ENCODE measurements around the gene CCL14.

DNA sequence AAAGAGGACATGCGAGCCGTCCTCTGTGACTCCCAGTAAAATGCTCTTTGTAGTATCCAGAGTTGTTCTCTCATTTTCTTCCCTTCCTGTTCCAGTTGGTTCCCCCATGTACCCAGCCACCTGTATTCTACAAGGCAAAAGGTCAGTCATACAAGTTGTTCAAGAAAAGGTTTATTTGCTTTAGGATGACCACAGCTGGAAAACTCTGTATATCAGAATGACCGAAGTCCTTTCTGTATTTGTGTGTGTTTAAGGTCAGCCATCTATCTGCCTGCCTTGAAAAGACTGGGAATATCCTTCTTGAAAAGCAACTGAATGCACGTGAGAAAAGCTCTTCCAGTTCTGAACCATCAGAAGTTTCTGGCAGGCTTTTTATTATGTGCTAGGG lies 13.6 kb downstream of the CCL14 start:
- TF ChIP-seq, protein P1, sequence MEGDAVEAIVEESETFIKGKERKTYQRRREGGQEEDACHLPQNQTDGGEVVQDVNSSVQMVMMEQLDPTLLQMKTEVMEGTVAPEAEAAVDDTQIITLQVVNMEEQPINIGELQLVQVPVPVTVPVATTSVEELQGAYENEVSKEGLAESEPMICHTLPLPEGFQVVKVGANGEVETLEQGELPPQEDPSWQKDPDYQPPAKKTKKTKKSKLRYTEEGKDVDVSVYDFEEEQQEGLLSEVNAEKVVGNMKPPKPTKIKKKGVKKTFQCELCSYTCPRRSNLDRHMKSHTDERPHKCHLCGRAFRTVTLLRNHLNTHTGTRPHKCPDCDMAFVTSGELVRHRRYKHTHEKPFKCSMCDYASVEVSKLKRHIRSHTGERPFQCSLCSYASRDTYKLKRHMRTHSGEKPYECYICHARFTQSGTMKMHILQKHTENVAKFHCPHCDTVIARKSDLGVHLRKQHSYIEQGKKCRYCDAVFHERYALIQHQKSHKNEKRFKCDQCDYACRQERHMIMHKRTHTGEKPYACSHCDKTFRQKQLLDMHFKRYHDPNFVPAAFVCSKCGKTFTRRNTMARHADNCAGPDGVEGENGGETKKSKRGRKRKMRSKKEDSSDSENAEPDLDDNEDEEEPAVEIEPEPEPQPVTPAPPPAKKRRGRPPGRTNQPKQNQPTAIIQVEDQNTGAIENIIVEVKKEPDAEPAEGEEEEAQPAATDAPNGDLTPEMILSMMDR (IDR thresholded peaks at IDR 0.05; ENCODE audit: low read length) = no peak
- TF ChIP-seq EZH2 (optimal IDR thresholded peaks at IDR 0.05; ENCODE audit: low read depth, low read length) = no peak
